ENCODE measurements around the gene RASGRF2. TPM values are rescaled to one million over a fixed set of nuclear protein-coding genes. Genes with fewer than 3 reads are reported as not detected.

The RASGRF2 gene
- total RNA-seq, 1 donor from 2014 or later, result 2.1 TPM

- DNase-seq, result no peak
These were observed 220.8 kb downstream of the RASGRF2 start for GRCh38 chr5:81180780-81181460.

- DNase-seq, result no peak
These were observed 221.6 kb downstream of the RASGRF2 start for GRCh38 chr5:81181576-81182316.

GRCh38 chr5:81182396-81183390 is 222.5 kb downstream of the RASGRF2 start:
- DNase-seq, result no peak

- no peak for DNase-seq
These were observed 223.9 kb downstream of the RASGRF2 start for GRCh38 chr5:81183811-81184748.

GRCh38 chr5:81184749-81185110 is 224.6 kb downstream of the RASGRF2 start:
- no peak for DNase-seq

GRCh38 chr5:81187885-81188284 is 227.7 kb downstream of the RASGRF2 start:
- DNase-seq, result no peak

GRCh38 chr5:81188962-81189361 is 228.8 kb downstream of the RASGRF2 start:
- no peak for DNase-seq

- DNase-seq, result no peak
These were observed 229.8 kb downstream of the RASGRF2 start for GRCh38 chr5:81189875-81190498.

GRCh38 chr5:81191726-81192372 is 231.7 kb downstream of the RASGRF2 start:
- DNase-seq, result no peak

GRCh38 chr5:81192373-81192750 is 232.2 kb downstream of the RASGRF2 start:
- no peak for DNase-seq

- DNase-seq, result peak; percentile 20
These were observed 234.6 kb downstream of the RASGRF2 start for GRCh38 chr5:81194633-81195334.

GRCh38 chr5:81195335-81195929 is 235.3 kb downstream of the RASGRF2 start:
- DNase-seq, result no peak

- DNase-seq, result no peak
These were observed 242.5 kb downstream of the RASGRF2 start for GRCh38 chr5:81202655-81203054.

- no peak for DNase-seq
These were observed 243.6 kb downstream of the RASGRF2 start for GRCh38 chr5:81203729-81204128.

- DNase-seq, result no peak
These were observed 244.0 kb downstream of the RASGRF2 start for GRCh38 chr5:81204205-81204604.

- DNase-seq, result no peak
These were observed 244.9 kb downstream of the RASGRF2 start for GRCh38 chr5:81205058-81205457.

- DNase-seq, result no peak
These were observed 246.8 kb downstream of the RASGRF2 start for GRCh38 chr5:81207009-81207408.

GRCh38 chr5:81208904-81209303 is 248.7 kb downstream of the RASGRF2 start:
- no peak for DNase-seq

GRCh38 chr5:81209386-81209785 is 249.2 kb downstream of the RASGRF2 start:
- no peak for DNase-seq

All from skin of body (tissue), 2 donors.